A673 (cell line): ENCODE data around the gene DOCK1.

Experiments
- EZH2 ChIP-seq: fragments of 200-600 bp; sonication (generic); IDR thresholded peaks from 2 replicates; pipeline ENCODE4 v1.6.1; 2017; ENCODE audit warnings: borderline replicate concordance, low read depth, mild to moderate bottlenecking, mixed read lengths, antibody characterized with exemption, low read length; ENCODE audit not compliant: poor library complexity, severe bottlenecking
- TF ChIP-seq, protein P1 (sequence below): fragments of 300-800, 200-600 bp; sonication (generic); conservative IDR thresholded peaks from 2 replicates; pipeline ENCODE4 v1.5.1; 2017; ENCODE audit warnings: low read depth, mild to moderate bottlenecking, antibody characterized with exemption, low read length, moderate library complexity, mixed read lengths

DNA sequence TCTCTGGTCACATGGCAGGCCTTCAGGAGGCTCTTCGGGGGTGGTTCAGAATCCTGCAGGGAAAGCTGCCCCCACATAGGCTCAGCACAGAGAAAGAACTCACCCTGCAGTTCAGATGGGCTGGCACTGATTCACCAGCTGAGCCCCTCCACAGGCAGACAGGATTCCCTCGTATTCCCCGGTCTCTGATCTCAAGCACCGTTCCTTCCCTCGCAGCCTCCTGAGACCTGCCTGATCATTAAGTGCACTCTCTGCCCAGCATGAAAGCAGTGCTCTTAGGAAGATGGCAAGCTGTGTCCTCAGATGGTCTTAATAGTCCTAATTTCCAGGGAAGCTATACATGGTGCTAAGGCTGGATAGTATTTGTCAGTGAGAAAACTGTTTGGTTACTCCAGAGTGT, 565.7 kb downstream of the DOCK1 start:
- TF ChIP-seq, protein P1, sequence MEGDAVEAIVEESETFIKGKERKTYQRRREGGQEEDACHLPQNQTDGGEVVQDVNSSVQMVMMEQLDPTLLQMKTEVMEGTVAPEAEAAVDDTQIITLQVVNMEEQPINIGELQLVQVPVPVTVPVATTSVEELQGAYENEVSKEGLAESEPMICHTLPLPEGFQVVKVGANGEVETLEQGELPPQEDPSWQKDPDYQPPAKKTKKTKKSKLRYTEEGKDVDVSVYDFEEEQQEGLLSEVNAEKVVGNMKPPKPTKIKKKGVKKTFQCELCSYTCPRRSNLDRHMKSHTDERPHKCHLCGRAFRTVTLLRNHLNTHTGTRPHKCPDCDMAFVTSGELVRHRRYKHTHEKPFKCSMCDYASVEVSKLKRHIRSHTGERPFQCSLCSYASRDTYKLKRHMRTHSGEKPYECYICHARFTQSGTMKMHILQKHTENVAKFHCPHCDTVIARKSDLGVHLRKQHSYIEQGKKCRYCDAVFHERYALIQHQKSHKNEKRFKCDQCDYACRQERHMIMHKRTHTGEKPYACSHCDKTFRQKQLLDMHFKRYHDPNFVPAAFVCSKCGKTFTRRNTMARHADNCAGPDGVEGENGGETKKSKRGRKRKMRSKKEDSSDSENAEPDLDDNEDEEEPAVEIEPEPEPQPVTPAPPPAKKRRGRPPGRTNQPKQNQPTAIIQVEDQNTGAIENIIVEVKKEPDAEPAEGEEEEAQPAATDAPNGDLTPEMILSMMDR, result no peak
- TF ChIP-seq EZH2, result no peak
